ENCODE data around the gene FCER2.
"Not testable (repeated sequence)": the region's sequence is repeated elsewhere in the genome, so short reads cannot be mapped to it uniquely, and the experiment has no call there.

Gene FCER2

GRCh38 chr19:7645163-7645562 lies 56.8 kb downstream of the FCER2 start:
- DNase-seq = no peak

DNA sequence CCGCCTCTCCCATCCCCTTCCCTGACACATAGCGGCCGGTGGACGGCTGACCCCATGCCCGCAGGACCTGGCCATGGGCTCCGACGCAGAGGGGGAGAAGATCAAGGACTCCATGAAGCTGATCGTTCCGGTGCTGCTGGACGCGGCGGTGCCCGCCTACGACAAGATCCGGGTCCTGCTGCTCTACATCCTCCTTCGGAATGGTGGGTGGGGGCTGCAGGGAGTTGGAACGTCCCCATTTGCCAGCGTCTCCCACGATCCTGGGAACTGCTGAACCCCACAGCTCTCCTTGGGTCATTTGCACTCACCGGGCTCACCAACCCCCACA lies 57.4 kb downstream of the FCER2 start:
- no peak for DNase-seq

DNA sequence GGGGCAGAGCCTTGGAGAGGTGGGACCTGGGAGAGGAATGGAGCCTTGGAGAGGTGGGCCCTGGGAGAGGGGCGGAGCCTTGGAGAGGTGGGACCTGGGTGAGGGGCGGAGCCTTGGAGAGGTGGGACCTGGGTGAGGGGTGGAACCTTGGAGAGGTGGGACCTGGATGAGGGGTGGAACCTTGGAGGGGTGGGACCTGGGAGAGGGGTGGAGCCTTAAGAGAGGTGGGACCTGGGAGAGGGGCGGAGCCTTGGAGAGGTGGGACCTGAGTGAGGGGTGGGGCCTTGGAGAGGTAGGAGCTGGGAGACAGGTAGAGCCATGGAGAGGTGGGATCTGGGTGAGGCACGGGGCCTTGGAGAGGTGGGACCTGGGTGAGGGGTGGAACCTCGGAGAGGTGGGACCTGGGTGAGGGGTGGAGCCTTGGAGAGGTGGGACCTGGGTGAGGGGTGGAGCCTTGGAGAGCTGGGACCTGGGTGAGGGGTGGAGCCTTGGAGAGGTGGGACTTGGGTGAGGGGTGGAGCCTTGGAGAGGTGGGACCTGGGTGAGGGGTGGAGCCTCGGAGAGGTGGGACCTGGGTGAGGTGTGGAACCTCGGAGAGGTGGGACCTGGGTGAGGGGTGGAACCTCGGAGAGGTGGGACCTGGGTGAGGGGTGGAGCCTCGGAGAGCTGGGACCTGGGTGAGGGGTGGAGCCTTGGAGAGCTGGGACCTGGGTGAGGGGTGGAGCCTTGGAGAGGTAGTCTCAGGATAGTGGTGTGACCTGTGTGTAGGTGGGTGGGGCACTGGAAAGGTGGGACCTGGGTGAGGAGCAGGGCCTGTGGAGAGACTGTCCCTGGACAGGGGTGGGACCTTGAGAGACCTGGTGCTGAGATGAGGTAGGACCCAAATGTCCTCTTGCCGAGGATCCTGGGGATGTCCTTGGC lies 58.0 kb downstream of the FCER2 start:
- not testable (repeated sequence) for DNase-seq

- no peak for DNase-seq
Measured at GRCh38 chr19:7643031-7643415, 58.9 kb downstream of the FCER2 start.

DNA sequence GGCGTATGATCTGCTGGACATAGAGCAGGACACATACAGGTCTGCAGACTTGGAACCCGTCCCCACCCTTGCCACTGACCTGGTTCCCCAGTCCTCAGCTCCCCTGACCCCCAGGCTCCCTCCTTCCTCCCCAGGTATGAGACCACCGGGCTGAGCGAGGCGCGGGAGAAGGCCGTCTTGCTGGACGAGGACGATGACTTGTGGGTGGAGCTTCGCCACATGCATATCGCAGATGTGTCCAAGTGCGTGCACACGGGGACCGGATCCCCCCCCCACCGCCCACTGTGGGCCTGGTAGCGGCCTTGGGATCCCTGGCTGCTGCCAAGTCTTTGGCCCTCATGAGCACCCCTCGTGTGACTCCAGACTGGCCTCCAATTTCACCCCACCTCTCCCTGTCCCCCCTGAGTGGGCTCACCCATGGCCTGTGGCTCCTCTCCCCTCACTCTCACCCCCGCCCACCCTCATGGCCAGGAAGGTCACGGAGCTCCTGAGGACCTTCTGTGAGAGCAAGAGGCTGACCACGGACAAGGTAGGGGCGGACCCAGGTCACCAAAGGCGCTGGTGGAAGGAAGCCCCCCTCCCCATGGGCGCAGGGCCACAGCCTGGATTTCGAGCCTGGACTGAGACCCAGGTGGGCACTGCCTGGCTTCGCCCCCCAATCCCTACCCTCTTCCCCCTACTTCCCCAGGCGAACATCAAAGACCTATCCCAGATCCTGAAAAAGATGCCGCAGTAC lies 59.5 kb downstream of the FCER2 start:
- no peak for DNase-seq

GRCh38 chr19:7641290-7642276 lies 60.3 kb downstream of the FCER2 start:
- no peak for DNase-seq

- DNase-seq = no peak
Measured at GRCh38 chr19:7640803-7641202, 61.1 kb downstream of the FCER2 start.

GRCh38 chr19:7639863-7640348 lies 62.0 kb downstream of the FCER2 start:
- no peak for DNase-seq

DNA sequence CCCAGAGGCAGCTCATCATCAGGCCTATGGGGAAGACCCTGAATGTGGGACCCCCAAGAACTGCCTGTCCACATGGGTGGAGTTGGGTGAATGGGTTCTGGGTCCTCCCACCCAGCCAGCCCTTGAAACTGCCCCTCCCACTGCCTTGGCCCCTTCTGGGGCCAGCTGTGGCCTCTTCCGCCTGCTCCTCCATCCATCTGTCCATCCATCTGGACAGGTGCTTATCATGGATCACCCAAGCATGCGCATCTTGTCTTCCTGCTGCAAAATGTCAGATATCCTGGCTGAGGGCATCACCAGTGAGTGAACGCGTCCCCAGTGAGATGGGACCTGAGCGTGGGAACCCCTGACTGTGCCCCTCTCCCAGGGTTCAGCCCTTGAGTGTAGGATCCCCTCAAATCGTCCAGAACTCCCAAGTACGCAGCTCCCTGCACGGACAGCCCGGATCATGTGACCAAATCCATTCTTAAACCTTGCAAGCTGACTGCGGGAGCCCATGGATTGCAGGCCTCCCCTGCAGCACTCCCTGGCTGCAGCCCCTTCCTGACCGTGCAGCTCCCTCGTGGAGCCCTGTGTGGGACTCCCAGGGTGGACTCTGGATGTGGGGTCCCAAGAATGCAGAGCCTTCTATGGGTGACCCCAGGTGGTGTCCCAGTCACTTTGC lies 63.0 kb downstream of the FCER2 start:
- DNase-seq = no peak

Data from NCI-H2081 (cell line).